ENCODE results near the gene PHF21A.

- TF ChIP-seq, protein P1, sequence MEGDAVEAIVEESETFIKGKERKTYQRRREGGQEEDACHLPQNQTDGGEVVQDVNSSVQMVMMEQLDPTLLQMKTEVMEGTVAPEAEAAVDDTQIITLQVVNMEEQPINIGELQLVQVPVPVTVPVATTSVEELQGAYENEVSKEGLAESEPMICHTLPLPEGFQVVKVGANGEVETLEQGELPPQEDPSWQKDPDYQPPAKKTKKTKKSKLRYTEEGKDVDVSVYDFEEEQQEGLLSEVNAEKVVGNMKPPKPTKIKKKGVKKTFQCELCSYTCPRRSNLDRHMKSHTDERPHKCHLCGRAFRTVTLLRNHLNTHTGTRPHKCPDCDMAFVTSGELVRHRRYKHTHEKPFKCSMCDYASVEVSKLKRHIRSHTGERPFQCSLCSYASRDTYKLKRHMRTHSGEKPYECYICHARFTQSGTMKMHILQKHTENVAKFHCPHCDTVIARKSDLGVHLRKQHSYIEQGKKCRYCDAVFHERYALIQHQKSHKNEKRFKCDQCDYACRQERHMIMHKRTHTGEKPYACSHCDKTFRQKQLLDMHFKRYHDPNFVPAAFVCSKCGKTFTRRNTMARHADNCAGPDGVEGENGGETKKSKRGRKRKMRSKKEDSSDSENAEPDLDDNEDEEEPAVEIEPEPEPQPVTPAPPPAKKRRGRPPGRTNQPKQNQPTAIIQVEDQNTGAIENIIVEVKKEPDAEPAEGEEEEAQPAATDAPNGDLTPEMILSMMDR (conservative IDR thresholded peaks at IDR 0.05; ENCODE audit: low read length) = no peak
- TF ChIP-seq EZH2phosphoT487 (IDR thresholded peaks at IDR 0.05; ENCODE audit: borderline replicate concordance, low read depth, low read length) = no peak
Measured at GRCh38 chr11:46112961-46113607, 8.2 kb downstream of the PHF21A start.
